HG03025 (cell line): ENCODE data around the gene CAPS.

Experiments
- ATAC-seq: cut with Tn5 transposase; IDR thresholded peaks from one replicate; pipeline ENCODE4 v1.9.1; 2021; ENCODE audit warnings: mild to moderate bottlenecking, moderate library complexity; ENCODE audit not compliant: unreplicated experiment, low FRiP score

The CAPS gene

GRCh38 chr19:5932609-5933262 lies 18.7 kb downstream of the CAPS start:
- no peak for ATAC-seq

DNA sequence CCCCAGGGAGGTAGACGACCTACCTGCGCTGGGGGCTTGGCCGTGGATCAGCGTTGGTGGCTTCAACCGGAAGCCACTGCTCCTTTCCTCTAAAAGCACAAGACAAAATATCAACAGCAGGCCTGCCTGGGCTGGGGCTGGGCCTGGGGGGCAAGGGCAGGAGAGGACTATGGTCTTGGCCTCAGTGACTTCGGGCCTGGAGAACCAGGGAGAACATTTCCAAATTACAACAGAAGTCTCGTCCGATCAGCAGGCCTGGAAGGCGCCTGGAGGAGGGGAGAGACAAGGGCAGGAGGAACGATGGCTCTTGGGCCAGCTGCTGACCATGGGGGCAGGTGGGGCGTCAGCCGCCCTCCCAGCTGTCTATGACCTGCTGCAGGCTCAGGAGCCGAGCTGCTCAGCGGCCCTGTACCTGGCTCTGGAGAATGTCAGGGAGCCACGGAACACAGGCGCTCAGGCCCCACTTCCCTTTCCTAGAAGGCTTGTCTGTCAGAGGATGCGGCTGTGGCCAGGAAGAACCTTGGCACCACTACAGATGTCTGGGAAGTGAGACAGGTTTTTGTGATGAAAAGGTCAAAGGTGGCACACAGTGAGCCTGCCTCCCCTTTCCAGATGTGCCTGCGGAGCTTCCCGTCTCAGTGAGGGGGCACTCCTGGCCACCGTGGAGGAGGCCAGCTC lies 19.5 kb downstream of the CAPS start:
- no peak for ATAC-seq

DNA sequence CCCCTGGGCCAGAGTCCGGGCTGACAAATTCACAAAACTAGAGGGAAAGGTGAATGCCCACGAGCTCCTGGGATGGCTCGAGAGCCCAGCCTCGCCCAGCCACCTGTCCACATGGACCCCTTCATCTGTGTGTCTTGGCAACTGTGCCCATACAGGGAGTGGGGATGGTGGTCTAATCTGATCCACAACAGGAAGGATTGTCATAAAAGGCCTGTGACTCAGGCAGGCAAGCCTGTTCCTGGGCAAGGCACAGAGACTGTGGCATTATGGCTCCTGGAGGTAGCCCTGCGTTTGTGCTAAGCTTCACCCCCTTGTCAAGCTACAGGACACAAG lies 20.0 kb downstream of the CAPS start:
- ATAC-seq: no peak

DNA sequence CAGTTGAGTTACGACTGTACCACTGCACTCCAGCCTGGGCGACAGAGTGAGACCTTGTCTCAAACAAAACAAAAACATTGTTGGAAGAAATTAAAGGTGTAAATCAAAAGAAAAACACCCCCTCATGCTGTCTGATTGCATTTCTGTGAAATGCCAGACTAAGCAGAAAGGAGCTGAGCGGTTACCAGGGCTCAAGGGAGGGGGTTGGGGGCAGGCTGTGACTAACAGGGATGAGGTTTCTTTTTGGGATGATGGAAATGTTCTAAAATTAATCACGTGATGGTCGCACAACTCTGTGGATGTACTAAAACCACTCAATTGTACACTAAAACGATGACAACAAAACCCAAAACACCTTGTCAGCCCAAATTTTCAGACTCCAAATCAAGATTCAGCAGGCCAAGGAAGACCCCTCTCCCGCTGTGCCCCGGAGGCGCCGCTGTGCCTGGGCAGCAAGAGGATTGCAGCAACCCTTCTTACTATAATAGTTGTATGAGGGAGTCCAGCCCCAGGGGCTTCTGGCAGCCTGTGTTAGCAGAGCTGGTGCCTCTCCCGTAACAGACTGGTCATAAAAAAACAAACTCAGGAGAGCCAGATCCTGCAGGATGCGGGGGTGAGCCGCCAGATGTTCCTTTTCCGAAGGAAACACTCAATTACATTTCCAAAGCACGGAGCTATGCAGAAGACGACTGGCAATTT lies 20.9 kb downstream of the CAPS start:
- no peak for ATAC-seq

- ATAC-seq: no peak
Measured at GRCh38 chr19:5935473-5936291, 21.6 kb downstream of the CAPS start.

DNA sequence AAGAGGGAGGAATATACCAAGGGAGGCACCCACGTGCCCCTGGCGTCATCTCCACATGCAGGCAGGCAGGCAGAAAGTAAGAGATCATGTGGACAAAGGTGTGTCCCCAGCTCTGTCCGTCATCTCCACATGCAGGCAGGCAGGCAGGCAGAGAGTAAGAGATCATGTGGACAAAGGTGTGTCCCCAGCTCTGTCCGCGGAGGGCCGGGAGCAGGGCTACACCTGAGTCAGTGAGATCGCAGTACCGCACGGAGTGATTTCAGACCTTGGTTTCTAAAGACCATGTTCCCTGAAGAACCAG lies 22.2 kb downstream of the CAPS start:
- ATAC-seq: no peak

- ATAC-seq: no peak
Measured at GRCh38 chr19:5937550-5937949, 23.5 kb downstream of the CAPS start.

- ATAC-seq: no peak
Measured at GRCh38 chr19:5940260-5941208, 26.5 kb downstream of the CAPS start.

- no peak for ATAC-seq
Measured at GRCh38 chr19:5941673-5942072, 27.6 kb downstream of the CAPS start.

GRCh38 chr19:5943045-5943444 lies 29.0 kb downstream of the CAPS start:
- ATAC-seq: no peak

DNA sequence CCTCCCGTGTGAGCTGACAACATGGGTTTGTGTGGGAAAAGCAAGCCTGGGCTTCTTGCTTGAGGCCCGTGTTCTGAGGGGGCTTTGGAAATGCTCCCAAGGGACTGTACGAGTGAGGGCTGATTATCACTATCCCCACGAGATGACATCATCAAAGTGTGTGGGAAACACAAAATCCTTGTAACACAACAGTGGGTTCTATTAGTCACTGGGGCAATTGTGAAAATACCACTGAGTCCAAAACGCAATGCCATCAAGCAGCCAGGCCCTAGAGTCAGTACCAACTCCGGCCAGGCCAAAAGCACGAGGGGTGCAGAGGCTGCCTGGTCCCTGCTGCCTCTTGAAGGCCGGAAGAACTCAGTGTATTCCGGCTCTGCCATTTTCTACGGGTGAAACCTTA lies 29.6 kb downstream of the CAPS start:
- no peak for ATAC-seq

DNA sequence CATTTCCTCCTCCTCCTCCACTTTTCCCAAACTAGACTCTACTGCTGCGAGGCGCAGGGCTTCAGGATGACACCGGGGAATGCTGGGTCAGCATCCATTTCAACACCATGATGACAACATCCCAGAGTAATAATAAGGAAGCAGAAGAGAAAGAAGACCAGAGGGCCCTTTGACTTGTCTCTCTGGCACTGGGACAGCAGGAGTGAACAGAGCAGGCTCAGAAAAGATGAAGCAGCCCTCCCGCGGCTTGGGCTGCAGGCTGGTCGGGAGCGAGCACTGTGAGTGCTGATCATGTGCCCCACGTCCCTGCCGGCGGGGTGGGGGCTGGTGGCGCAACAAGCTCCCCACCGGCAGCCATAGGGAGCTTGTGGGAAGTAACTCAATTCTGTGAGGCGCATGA lies 33.4 kb downstream of the CAPS start:
- no peak for ATAC-seq

GRCh38 chr19:5948752-5949564 lies 34.9 kb downstream of the CAPS start:
- ATAC-seq: no peak

DNA sequence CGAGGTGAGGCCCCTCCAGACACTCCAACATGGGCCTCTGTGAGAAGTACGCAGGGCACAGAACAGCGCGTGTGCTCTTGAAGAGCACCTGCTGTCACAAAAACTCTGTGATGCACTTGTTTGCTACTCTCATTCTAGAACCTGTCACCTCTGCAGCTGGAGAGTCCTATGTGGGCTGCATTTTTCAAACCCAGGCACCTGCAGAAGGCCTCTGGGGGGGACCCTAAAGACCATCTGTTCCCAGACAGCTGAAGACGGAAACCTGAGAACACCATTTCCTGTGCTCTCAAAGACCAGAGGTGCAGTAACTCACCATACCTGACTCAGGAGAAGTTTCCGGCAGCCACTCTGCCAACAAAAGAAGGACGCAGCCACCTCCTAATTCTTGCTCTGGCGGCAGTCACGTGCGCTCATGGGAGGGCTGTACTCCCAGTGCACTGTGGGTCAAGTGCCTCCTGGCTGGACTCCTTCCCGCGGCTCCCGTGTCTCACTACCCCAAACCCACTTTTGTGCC lies 35.8 kb downstream of the CAPS start:
- no peak for ATAC-seq

DNA sequence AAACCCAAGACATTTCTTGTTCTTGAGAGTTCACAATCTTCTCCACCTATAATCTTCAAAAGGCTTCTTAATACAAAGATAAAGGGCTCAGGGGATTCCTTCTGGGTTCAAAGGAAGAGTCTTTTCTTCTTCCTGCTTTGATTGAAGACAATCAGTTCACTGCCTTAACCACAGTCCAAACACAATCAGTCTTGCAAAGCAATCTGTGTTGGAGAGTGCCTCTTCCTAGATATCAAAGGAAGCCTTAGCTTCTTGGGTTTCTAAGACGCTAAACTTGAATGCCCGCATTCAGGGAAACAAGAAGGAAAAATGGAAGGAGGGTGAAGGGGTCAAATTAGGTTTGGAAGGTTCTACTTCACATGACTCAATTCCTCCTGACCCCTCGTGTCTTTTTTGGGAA lies 36.7 kb downstream of the CAPS start:
- no peak for ATAC-seq

- ATAC-seq: no peak
Measured at GRCh38 chr19:5951338-5951861, 37.3 kb downstream of the CAPS start.

DNA sequence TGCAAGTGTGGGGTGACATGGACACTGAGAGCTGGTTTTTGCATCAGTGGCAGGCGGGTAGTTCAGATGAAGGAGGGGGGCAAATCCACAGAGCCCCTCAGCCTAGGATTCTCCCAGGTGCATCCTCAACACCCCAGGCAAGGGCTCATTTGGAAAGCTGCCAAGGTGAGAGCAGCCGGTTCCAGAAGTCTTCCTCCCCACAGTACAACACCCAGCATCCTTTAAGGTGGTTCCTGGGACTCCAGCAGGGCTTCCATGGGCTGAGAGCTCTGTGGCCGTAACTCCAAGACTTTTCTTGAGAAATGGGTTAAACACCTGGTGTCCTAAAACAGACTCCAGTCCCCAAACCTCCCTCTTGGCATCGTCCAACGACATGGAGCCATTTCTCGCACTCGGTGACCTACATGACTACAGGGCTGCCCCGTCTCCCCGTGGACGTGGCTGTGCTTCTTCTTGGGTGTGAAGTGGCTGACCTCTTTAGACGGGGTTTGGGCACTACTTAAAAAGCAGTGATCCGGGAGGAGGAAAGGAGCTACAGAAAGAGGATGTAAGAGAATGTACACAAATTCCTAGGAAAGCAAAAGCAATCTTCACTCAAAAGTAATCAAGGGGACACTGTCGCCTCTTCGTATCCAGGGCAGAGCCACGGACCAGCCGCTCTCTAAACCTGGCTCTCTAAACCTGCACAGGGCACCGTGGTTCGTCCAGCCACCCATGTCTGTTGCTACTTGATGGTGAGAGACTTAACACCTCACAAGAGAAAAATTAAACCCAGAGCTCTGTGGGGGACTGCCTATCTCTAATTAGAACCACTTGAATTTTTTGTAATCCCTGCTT lies 38.4 kb downstream of the CAPS start:
- no peak for ATAC-seq

- ATAC-seq: no peak
Measured at GRCh38 chr19:5953030-5953589, 39.1 kb downstream of the CAPS start.
